ENCODE measurements around the gene DLK1.

DNA sequence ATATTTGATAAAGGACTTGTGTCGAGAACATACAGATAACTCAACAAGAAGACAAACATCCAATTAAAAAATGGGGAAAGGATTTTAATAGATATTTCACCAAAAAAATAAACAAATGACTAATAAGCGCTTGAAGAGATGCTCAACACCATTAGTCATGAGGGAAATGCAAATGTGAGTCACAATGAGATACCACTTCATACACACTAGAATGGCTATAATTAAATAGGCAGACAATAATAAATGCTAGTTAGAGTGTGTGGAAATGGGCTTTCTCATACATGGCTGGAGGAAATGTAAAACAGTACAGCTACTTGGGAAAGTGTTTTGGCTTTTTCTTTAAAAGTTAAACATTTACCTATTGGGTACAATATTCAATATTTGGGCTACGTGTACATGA is 34.8 kb downstream of the DLK1 start:
- TF ChIP-seq, protein P1, sequence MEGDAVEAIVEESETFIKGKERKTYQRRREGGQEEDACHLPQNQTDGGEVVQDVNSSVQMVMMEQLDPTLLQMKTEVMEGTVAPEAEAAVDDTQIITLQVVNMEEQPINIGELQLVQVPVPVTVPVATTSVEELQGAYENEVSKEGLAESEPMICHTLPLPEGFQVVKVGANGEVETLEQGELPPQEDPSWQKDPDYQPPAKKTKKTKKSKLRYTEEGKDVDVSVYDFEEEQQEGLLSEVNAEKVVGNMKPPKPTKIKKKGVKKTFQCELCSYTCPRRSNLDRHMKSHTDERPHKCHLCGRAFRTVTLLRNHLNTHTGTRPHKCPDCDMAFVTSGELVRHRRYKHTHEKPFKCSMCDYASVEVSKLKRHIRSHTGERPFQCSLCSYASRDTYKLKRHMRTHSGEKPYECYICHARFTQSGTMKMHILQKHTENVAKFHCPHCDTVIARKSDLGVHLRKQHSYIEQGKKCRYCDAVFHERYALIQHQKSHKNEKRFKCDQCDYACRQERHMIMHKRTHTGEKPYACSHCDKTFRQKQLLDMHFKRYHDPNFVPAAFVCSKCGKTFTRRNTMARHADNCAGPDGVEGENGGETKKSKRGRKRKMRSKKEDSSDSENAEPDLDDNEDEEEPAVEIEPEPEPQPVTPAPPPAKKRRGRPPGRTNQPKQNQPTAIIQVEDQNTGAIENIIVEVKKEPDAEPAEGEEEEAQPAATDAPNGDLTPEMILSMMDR (conservative IDR thresholded peaks at IDR 0.05): no peak
- TF ChIP-seq ZFX (IDR thresholded peaks at IDR 0.05): no peak
